OCI-LY7 (cell line): ENCODE results near the gene MYEOV.

Source experiments
- EZH2phosphoT487 ChIP-seq: fragments of 200-600 bp; sonication (generic); IDR thresholded peaks from 2 replicates; pipeline ENCODE4 v1.6.1; 2018; ENCODE audit warnings: low read depth, borderline replicate concordance, mild to moderate bottlenecking, mixed run types, antibody characterized with exemption, low read length, moderate library complexity, mixed read lengths
- TF ChIP-seq, protein P1 (sequence below): fragments of 200-600 bp; sonication (generic); conservative IDR thresholded peaks from 2 replicates; pipeline ENCODE4 v1.5.1; 2014; ENCODE audit warnings: mild to moderate bottlenecking, antibody characterized with exemption, low read length, moderate library complexity, mixed read lengths

- TF ChIP-seq, protein P1, sequence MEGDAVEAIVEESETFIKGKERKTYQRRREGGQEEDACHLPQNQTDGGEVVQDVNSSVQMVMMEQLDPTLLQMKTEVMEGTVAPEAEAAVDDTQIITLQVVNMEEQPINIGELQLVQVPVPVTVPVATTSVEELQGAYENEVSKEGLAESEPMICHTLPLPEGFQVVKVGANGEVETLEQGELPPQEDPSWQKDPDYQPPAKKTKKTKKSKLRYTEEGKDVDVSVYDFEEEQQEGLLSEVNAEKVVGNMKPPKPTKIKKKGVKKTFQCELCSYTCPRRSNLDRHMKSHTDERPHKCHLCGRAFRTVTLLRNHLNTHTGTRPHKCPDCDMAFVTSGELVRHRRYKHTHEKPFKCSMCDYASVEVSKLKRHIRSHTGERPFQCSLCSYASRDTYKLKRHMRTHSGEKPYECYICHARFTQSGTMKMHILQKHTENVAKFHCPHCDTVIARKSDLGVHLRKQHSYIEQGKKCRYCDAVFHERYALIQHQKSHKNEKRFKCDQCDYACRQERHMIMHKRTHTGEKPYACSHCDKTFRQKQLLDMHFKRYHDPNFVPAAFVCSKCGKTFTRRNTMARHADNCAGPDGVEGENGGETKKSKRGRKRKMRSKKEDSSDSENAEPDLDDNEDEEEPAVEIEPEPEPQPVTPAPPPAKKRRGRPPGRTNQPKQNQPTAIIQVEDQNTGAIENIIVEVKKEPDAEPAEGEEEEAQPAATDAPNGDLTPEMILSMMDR: no peak
- no peak for TF ChIP-seq EZH2phosphoT487
Measured at GRCh38 chr11:69308491-69308911, 14.5 kb downstream of the MYEOV start.
